ENCODE results near the gene THAP8.

THAP8 gene

GRCh38 chr19:36090910-36091695 lies 37.0 kb upstream of the THAP8 start:
- H3K79me2 ChIP-seq (ENCODE audit: control insufficient read depth, low read length), result no peaks in the 10 kb centered on the region
- no peaks in the 10 kb centered on the region for H3K4me1 ChIP-seq (ENCODE audit: control insufficient read depth, low read length)
- H3K9me3 ChIP-seq (ENCODE audit: control insufficient read depth, insufficient read depth, low read length), result no peaks in the 10 kb centered on the region
- TF ChIP-seq CTCF (IDR thresholded peaks at IDR 0.05; ENCODE audit: low read depth, low read length, poor library complexity, severe bottlenecking) (no peak), EZH2phosphoT487 (IDR thresholded peaks at IDR 0.05; ENCODE audit: borderline replicate concordance, low read length) (no peak)
- H3F3A ChIP-seq (ENCODE audit: control insufficient read depth, insufficient read depth), result no peaks in the 10 kb centered on the region
- H3K36me3 ChIP-seq (ENCODE audit: control insufficient read depth, low read length), result peaks cover 76% of the 10 kb centered on the region
- no peak overlapping the region for H3K4me3 ChIP-seq (ENCODE audit: low read length)
- no peaks in the 10 kb centered on the region for H4K20me1 ChIP-seq (ENCODE audit: control insufficient read depth, insufficient read depth, low read depth, low read length)
- H3K9me2 ChIP-seq (replicated peaks; ENCODE audit: control insufficient read depth, low read length), result no peaks in the 10 kb centered on the region
- H3K27me3 ChIP-seq (ENCODE audit: control insufficient read depth, low read length), result no peaks in the 10 kb centered on the region
- H3K27ac ChIP-seq (ENCODE audit: low read depth, low read length), result no peak overlapping the region
- H3K4me2 ChIP-seq (ENCODE audit: low read length), result no peak overlapping the region

GRCh38 chr19:36089847-36090246 lies 35.8 kb upstream of the THAP8 start:
- Histone ChIP-seq H3K9me2 (replicated peaks; ENCODE audit: control insufficient read depth, low read length) (no peaks in the 10 kb centered on the region), H3K4me1 (ENCODE audit: control insufficient read depth, low read length) (no peaks in the 10 kb centered on the region), H3K27me3 (ENCODE audit: control insufficient read depth, low read length) (no peaks in the 10 kb centered on the region), H3F3A (ENCODE audit: control insufficient read depth, insufficient read depth) (no peaks in the 10 kb centered on the region), H4K20me1 (ENCODE audit: control insufficient read depth, insufficient read depth, low read depth, low read length) (no peaks in the 10 kb centered on the region), H3K36me3 (ENCODE audit: control insufficient read depth, low read length) (peaks cover 78% of the 10 kb centered on the region), H3K9me3 (ENCODE audit: control insufficient read depth, insufficient read depth, low read length) (no peaks in the 10 kb centered on the region), H3K4me3 (ENCODE audit: low read length) (no peak overlapping the region), H3K27ac (ENCODE audit: low read depth, low read length) (no peak overlapping the region), H3K4me2 (ENCODE audit: low read length) (no peak overlapping the region), H3K79me2 (ENCODE audit: control insufficient read depth, low read length) (no peaks in the 10 kb centered on the region)
- TF ChIP-seq EZH2phosphoT487 (IDR thresholded peaks at IDR 0.05; ENCODE audit: borderline replicate concordance, low read length) (no peak), CTCF (IDR thresholded peaks at IDR 0.05; ENCODE audit: low read depth, low read length, poor library complexity, severe bottlenecking) (no peak)

GRCh38 chr19:36086326-36086725 lies 32.2 kb upstream of the THAP8 start:
- Histone ChIP-seq H3K27ac (ENCODE audit: low read depth, low read length) (no peak overlapping the region), H3K79me2 (ENCODE audit: control insufficient read depth, low read length) (no peaks in the 10 kb centered on the region), H3K36me3 (ENCODE audit: control insufficient read depth, low read length) (peaks cover 84% of the 10 kb centered on the region), H3K4me3 (ENCODE audit: low read length) (no peak overlapping the region), H3K27me3 (ENCODE audit: control insufficient read depth, low read length) (no peaks in the 10 kb centered on the region), H3K9me3 (ENCODE audit: control insufficient read depth, insufficient read depth, low read length) (no peaks in the 10 kb centered on the region), H3K4me1 (ENCODE audit: control insufficient read depth, low read length) (no peaks in the 10 kb centered on the region), H3F3A (ENCODE audit: control insufficient read depth, insufficient read depth) (no peaks in the 10 kb centered on the region), H3K9me2 (replicated peaks; ENCODE audit: control insufficient read depth, low read length) (no peaks in the 10 kb centered on the region), H4K20me1 (ENCODE audit: control insufficient read depth, insufficient read depth, low read depth, low read length) (no peaks in the 10 kb centered on the region), H3K4me2 (ENCODE audit: low read length) (no peak overlapping the region)
- TF ChIP-seq EZH2phosphoT487 (IDR thresholded peaks at IDR 0.05; ENCODE audit: borderline replicate concordance, low read length), result no peak
- no peak for TF ChIP-seq CTCF (IDR thresholded peaks at IDR 0.05; ENCODE audit: low read depth, low read length, poor library complexity, severe bottlenecking)
